NB4 (cell line): ENCODE data around the gene PHF12.
A peak's percentile ranks its signal among the peaks of the same experiment; 100 is the strongest.

ENCODE experiments used
- MYC ChIP-seq: IDR thresholded peaks from 2 replicates; pipeline ENCODE4 v1.6.1; 2011; ENCODE audit warnings: low read depth, low read length
- POLR2A ChIP-seq: IDR thresholded peaks from 2 replicates; pipeline ENCODE4 v1.6.1; 2011; ENCODE audit warnings: mild to moderate bottlenecking; ENCODE audit not compliant: insufficient read length; ENCODE audit errors: extremely low read depth
- TF ChIP-seq, protein P1 (sequence below): IDR thresholded peaks from one replicate; pipeline ENCODE4 v1.5.1; 2012; ENCODE audit warnings: low read depth, low read length

GRCh38 chr17:28950017-28950751, 1.1 kb downstream of the PHF12 start:
- TF ChIP-seq POLR2A (no peak), MYC (0 out of 2 replicates have a peak, but pooled peaks have one; percentile 3)
- TF ChIP-seq, protein P1, sequence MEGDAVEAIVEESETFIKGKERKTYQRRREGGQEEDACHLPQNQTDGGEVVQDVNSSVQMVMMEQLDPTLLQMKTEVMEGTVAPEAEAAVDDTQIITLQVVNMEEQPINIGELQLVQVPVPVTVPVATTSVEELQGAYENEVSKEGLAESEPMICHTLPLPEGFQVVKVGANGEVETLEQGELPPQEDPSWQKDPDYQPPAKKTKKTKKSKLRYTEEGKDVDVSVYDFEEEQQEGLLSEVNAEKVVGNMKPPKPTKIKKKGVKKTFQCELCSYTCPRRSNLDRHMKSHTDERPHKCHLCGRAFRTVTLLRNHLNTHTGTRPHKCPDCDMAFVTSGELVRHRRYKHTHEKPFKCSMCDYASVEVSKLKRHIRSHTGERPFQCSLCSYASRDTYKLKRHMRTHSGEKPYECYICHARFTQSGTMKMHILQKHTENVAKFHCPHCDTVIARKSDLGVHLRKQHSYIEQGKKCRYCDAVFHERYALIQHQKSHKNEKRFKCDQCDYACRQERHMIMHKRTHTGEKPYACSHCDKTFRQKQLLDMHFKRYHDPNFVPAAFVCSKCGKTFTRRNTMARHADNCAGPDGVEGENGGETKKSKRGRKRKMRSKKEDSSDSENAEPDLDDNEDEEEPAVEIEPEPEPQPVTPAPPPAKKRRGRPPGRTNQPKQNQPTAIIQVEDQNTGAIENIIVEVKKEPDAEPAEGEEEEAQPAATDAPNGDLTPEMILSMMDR: peak; percentile 0
